ENCODE results near the gene RAD21L1. TPM values are rescaled to one million over a fixed set of nuclear protein-coding genes. Genes with fewer than 3 reads are reported as not detected.

The RAD21L1 gene
- total RNA-seq, 1 experiment from 2014 or later: not detected

DNA sequence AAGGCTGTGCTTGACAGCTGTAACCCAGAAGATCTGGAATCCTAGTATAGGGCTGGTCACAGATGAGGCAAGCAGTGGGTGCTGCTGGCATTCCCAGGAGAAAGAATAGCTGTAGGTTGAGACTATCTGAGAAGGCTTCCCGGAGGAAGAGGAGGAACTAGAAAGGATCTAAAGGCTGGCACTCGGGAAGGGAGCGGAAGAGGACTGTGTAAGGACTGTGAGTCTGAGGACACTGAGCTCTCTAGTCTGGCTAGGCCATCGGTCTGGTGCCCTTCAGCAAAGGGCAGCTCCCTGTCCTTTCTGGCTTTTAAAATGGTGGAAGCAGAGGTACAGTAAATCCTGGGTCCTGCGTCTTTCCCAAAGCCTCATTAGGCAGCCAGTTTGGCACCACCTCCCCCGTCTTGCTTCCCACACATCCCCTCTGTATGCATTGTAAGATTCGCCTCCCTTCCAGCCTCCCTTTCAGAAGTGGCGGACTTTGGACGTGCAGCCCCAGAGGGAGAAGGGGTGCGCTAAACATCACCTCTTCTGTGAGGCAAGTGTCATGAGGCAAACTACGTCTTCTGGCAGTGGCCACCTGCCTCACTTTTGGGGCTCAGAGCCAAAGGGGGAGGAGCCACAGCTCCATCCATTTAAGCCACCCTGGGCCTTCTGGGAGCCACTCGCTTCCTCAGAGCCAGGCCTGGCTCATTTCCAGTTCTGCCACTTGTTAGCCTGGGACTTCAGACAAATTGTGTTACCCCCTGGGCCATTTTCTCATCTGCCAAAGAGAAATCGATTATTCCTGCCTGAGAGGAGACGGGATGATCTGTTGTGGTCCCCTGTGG lies 48.9 kb downstream of the RAD21L1 start:
- peaks cover 6% of the 10 kb centered on the region for H3K4me1 ChIP-seq (ENCODE audit: low read length)
- no peak overlapping the region for H3K4me3 ChIP-seq (ENCODE audit: low read length)
- H3K9me3 ChIP-seq (ENCODE audit: low read length): no peaks in the 10 kb centered on the region
- no peak for DNase-seq
- no peaks in the 10 kb centered on the region for H3K79me2 ChIP-seq (ENCODE audit: low read length)
- no peaks in the 10 kb centered on the region for H4K20me1 ChIP-seq (ENCODE audit: insufficient read depth, low read depth, low read length)
- H3K9ac ChIP-seq (ENCODE audit: low read length): no peak overlapping the region
- no peak overlapping the region for H3K4me2 ChIP-seq (ENCODE audit: low read depth, low read length, poor library complexity, severe bottlenecking)
- H3K36me3 ChIP-seq (ENCODE audit: insufficient read depth, low read length): no peaks in the 10 kb centered on the region
- no peak overlapping the region for H3K27ac ChIP-seq (ENCODE audit: low read length)
- no peaks in the 10 kb centered on the region for H3K9me2 ChIP-seq (replicated peaks; ENCODE audit: insufficient read depth, low read length)
- H3K27me3 ChIP-seq (ENCODE audit: low read length): no peaks in the 10 kb centered on the region
- no peak overlapping the region for H2AFZ ChIP-seq (ENCODE audit: low read length)

DNA sequence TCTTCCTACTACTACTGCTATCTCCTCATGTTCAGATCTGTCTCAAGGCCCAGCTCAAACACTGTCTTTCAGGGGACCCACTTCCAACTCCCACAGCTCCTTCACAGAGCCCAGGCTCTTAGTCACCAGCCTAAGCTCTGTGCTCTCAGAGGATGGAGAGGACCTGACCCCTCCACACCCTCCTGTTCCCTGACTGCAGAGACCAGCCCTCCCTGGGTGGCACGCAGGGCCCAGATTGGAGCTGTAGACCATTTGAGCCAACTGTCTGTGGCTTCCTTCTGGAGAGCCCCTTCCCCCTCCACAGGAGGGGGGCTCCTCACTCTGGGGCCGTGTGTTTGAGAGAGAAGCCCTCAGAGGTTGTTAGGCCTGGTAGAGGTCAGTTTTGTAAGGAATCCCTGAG lies 50.1 kb downstream of the RAD21L1 start:
- no peaks in the 10 kb centered on the region for H3K36me3 ChIP-seq (ENCODE audit: insufficient read depth, low read length)
- H3K9me3 ChIP-seq (ENCODE audit: low read length): no peaks in the 10 kb centered on the region
- peaks cover 1% of the 10 kb centered on the region for H3K4me1 ChIP-seq (ENCODE audit: low read length)
- no peaks in the 10 kb centered on the region for H3K27me3 ChIP-seq (ENCODE audit: low read length)
- H3K4me2 ChIP-seq (ENCODE audit: low read depth, low read length, poor library complexity, severe bottlenecking): no peak overlapping the region
- H3K4me3 ChIP-seq (ENCODE audit: low read length): no peak overlapping the region
- H3K27ac ChIP-seq (ENCODE audit: low read length): no peak overlapping the region
- no peak overlapping the region for H2AFZ ChIP-seq (ENCODE audit: low read length)
- H3K9ac ChIP-seq (ENCODE audit: low read length): no peak overlapping the region
- no peaks in the 10 kb centered on the region for H4K20me1 ChIP-seq (ENCODE audit: insufficient read depth, low read depth, low read length)
- DNase-seq: no peak
- H3K79me2 ChIP-seq (ENCODE audit: low read length): no peaks in the 10 kb centered on the region
- H3K9me2 ChIP-seq (replicated peaks; ENCODE audit: insufficient read depth, low read length): no peaks in the 10 kb centered on the region

DNA sequence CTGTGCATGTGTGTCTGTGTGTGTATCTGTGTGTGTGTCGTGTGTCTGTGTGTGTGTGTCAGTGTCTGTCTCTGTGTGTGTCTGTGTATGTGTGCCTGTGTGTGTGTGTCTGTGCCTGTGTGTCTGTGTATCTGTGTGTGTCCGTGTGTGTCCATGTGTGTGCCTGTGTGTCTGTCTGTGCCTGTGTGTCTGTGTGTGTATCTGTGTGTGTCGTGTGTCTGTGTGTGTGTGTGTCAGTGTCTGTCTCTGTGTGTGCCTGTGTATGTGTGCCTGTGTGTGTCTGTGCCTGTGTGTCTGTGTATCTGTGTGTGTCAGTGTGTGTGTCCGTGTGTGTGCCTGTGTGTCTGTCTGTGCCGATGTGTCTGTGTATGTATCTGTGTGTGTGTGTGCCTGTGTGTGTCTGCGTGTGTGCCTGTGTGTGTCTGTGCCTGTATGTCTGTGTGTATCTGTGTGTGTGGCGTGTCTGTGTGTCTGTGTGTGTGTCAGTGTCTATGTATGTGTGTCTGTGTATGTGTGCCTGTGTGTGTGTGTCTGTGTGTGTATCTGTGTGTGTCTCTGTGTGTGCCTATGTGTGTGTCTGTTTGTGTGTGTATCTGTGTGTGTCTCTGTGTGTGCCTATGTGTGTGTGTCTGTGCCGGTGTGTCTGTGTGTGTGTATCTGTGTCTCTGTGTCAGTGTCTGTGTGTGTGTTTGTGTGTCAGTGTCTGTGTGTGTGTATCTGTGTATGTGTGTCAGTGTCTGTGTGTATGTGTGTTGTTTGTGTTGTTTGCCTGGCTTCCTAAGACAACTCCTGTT lies 51.9 kb downstream of the RAD21L1 start:
- DNase-seq: no peak
- H3K27ac ChIP-seq (ENCODE audit: low read length): no peak overlapping the region
- H3K9me2 ChIP-seq (replicated peaks; ENCODE audit: insufficient read depth, low read length): no peaks in the 10 kb centered on the region
- H3K4me2 ChIP-seq (ENCODE audit: low read depth, low read length, poor library complexity, severe bottlenecking): no peak overlapping the region
- H3K4me3 ChIP-seq (ENCODE audit: low read length): no peak overlapping the region
- no peaks in the 10 kb centered on the region for H3K36me3 ChIP-seq (ENCODE audit: insufficient read depth, low read length)
- no peaks in the 10 kb centered on the region for H4K20me1 ChIP-seq (ENCODE audit: insufficient read depth, low read depth, low read length)
- no peaks in the 10 kb centered on the region for H3K9me3 ChIP-seq (ENCODE audit: low read length)
- no peak overlapping the region for H2AFZ ChIP-seq (ENCODE audit: low read length)
- no peaks in the 10 kb centered on the region for H3K79me2 ChIP-seq (ENCODE audit: low read length)
- no peak overlapping the region for H3K9ac ChIP-seq (ENCODE audit: low read length)
- H3K4me1 ChIP-seq (ENCODE audit: low read length): no peaks in the 10 kb centered on the region
- H3K27me3 ChIP-seq (ENCODE audit: low read length): no peaks in the 10 kb centered on the region

DNA sequence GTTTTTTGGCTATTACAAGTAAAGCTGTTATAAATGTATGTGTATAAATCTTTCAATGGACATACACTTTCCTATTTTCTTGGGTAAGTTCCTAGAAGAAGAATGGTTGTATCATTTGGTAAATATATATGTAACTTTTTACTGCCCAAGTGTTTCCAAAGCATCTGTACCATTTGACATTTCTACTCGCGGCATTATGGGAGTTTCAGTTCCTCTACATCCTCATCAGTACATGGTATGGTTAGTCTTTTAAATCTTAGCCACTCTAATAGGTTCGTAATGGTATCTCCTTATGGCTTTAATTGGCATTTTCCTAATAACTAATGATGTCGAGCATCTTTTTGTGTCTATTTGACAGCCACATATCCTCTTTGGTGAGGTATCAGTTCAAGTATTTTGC lies 53.1 kb downstream of the RAD21L1 start:
- Histone ChIP-seq H3K27ac (ENCODE audit: low read length) (no peak overlapping the region), H3K4me2 (ENCODE audit: low read depth, low read length, poor library complexity, severe bottlenecking) (no peak overlapping the region), H2AFZ (ENCODE audit: low read length) (no peak overlapping the region), H3K9me2 (replicated peaks; ENCODE audit: insufficient read depth, low read length) (no peaks in the 10 kb centered on the region), H3K9ac (ENCODE audit: low read length) (no peak overlapping the region), H4K20me1 (ENCODE audit: insufficient read depth, low read depth, low read length) (no peaks in the 10 kb centered on the region), H3K27me3 (ENCODE audit: low read length) (no peaks in the 10 kb centered on the region), H3K4me1 (ENCODE audit: low read length) (no peaks in the 10 kb centered on the region), H3K4me3 (ENCODE audit: low read length) (no peak overlapping the region), H3K36me3 (ENCODE audit: insufficient read depth, low read length) (no peaks in the 10 kb centered on the region), H3K9me3 (ENCODE audit: low read length) (no peaks in the 10 kb centered on the region), H3K79me2 (ENCODE audit: low read length) (no peaks in the 10 kb centered on the region)
- DNase-seq: no peak

DNA sequence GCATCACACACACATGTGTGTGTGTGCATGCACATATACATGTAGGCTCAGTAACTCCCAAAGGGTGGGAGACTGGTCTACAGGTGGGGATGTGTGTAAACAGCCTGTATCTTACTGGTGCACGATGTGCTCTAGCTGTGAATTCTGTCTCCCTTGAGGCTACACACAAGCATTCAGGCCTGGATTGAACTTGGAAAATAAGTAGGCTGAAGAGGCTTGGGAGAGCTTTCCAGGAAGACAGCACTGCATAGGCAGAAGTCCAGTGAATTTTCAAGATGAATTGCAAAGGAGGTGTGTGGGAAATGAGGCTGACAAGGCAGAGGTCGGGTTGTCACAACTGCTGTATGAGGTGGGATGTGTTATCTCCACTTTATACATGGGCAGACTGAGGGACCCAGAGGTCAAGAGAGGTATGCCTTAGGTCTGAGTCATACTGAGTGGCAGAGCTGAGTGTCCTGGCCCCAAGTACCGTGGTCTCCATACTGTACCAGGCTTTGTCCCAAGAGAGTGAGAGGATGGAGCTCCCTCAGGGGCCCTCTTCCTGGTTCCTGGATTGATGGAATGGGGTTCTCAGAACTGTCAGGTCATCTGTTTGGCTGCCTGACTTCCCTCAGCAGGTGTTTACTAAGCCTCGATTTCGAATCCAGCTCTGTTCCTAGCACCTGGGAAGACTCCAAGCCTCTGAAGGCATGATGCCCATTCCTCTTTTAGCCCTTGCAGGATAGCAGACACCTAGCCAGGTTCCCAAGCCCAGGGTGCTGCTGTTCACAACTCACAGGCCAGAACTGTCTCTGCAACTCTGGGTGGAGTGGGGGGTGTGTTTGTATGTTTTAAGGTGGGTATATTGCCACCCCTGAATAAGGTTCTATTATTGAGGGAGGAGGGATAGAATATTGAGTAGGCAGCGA lies 54.6 kb downstream of the RAD21L1 start:
- H3K4me3 ChIP-seq (ENCODE audit: low read length): no peak overlapping the region
- DNase-seq: no peak
- no peak overlapping the region for H3K9ac ChIP-seq (ENCODE audit: low read length)

DNA sequence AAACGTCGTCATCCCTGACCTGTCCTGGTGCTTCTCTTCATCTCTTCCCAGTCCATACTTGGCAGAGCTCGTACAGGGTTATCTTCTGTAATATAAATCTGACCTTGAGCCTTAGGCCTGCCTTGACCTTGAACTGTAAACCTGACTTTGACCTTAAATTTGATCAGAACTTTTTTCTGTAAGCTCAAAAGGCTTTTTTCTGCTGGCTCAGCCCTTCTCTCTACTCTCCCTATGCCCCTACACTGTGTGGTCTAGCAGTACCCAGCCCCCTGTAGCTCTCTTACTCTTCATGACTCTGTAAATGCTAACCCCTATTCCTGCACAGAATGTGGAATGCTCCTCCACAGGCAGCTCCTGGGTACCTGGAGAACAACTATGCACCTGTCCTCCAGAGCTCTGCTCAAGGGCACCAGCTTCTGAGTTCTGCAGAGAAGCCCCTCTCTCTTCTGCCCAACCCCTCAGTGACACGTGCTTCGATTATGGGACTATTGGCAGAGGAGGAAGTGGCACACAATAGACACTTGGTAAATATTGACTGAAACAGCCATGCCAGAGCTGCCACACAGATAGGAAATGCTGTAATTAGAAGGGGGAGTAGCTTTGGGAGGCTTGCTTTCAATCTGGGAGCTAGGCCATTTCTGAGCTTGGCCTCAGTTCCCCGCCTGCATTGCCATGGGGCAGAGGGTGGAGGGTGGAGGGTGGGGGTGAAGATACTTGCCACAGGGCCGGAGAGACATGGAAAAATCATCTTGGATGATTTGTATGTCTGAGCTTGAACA lies 55.6 kb downstream of the RAD21L1 start:
- Histone ChIP-seq H3K9me2 (replicated peaks; ENCODE audit: insufficient read depth, low read length) (no peaks in the 10 kb centered on the region), H3K4me3 (ENCODE audit: low read length) (no peak overlapping the region), H2AFZ (ENCODE audit: low read length) (no peak overlapping the region), H3K36me3 (ENCODE audit: insufficient read depth, low read length) (no peaks in the 10 kb centered on the region), H3K9ac (ENCODE audit: low read length) (no peak overlapping the region), H3K27ac (ENCODE audit: low read length) (no peak overlapping the region), H4K20me1 (ENCODE audit: insufficient read depth, low read depth, low read length) (no peaks in the 10 kb centered on the region), H3K79me2 (ENCODE audit: low read length) (no peaks in the 10 kb centered on the region), H3K9me3 (ENCODE audit: low read length) (no peaks in the 10 kb centered on the region), H3K4me2 (ENCODE audit: low read depth, low read length, poor library complexity, severe bottlenecking) (no peak overlapping the region), H3K4me1 (ENCODE audit: low read length) (no peaks in the 10 kb centered on the region), H3K27me3 (ENCODE audit: low read length) (no peaks in the 10 kb centered on the region)
- DNase-seq: no peak

More for the DNA sequence above, 54.6 kb downstream of the RAD21L1 start:
- Histone ChIP-seq H3K9me2 (replicated peaks; ENCODE audit: insufficient read depth, low read length) (no peaks in the 10 kb centered on the region), H3K27ac (ENCODE audit: low read length) (no peak overlapping the region), H3K9me3 (ENCODE audit: low read length) (no peaks in the 10 kb centered on the region), H3K4me2 (ENCODE audit: low read depth, low read length, poor library complexity, severe bottlenecking) (no peak overlapping the region), H3K36me3 (ENCODE audit: insufficient read depth, low read length) (no peaks in the 10 kb centered on the region), H2AFZ (ENCODE audit: low read length) (no peak overlapping the region), H3K4me1 (ENCODE audit: low read length) (no peaks in the 10 kb centered on the region), H3K27me3 (ENCODE audit: low read length) (no peaks in the 10 kb centered on the region), H4K20me1 (ENCODE audit: insufficient read depth, low read depth, low read length) (no peaks in the 10 kb centered on the region), H3K79me2 (ENCODE audit: low read length) (no peaks in the 10 kb centered on the region)

DNA sequence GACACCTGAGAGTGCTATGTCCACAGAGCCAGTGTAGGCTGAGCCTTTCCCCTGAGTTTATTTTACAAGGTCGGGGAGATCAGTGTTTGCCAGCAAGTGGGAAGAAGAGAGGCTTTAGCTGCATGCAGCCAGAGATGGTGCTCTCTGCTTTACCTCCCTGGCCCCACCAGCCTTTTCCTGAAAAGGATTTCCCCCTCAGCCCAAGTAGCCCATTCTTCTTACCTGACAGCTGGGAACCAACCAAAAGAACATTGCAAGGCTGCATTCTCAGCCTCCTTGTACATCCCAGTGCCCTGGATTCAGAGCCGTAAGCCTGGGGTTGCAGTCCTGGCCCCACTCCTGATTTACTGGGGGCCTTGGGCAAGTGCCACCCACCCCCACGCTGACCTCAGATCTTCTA lies 57.1 kb downstream of the RAD21L1 start:
- H2AFZ ChIP-seq (ENCODE audit: low read length): no peak overlapping the region
- no peaks in the 10 kb centered on the region for H3K9me3 ChIP-seq (ENCODE audit: low read length)
- no peaks in the 10 kb centered on the region for H3K27me3 ChIP-seq (ENCODE audit: low read length)
- no peaks in the 10 kb centered on the region for H3K4me1 ChIP-seq (ENCODE audit: low read length)
- no peak overlapping the region for H3K27ac ChIP-seq (ENCODE audit: low read length)
- no peak for DNase-seq
- no peaks in the 10 kb centered on the region for H3K9me2 ChIP-seq (replicated peaks; ENCODE audit: insufficient read depth, low read length)
- no peak overlapping the region for H3K4me2 ChIP-seq (ENCODE audit: low read depth, low read length, poor library complexity, severe bottlenecking)
- H3K4me3 ChIP-seq (ENCODE audit: low read length): no peak overlapping the region
- H3K9ac ChIP-seq (ENCODE audit: low read length): no peak overlapping the region
- no peaks in the 10 kb centered on the region for H4K20me1 ChIP-seq (ENCODE audit: insufficient read depth, low read depth, low read length)
- H3K79me2 ChIP-seq (ENCODE audit: low read length): no peaks in the 10 kb centered on the region
- H3K36me3 ChIP-seq (ENCODE audit: insufficient read depth, low read length): no peaks in the 10 kb centered on the region
